Measurements from ENCODE around the gene CCL13.

The CCL13 gene

DNA sequence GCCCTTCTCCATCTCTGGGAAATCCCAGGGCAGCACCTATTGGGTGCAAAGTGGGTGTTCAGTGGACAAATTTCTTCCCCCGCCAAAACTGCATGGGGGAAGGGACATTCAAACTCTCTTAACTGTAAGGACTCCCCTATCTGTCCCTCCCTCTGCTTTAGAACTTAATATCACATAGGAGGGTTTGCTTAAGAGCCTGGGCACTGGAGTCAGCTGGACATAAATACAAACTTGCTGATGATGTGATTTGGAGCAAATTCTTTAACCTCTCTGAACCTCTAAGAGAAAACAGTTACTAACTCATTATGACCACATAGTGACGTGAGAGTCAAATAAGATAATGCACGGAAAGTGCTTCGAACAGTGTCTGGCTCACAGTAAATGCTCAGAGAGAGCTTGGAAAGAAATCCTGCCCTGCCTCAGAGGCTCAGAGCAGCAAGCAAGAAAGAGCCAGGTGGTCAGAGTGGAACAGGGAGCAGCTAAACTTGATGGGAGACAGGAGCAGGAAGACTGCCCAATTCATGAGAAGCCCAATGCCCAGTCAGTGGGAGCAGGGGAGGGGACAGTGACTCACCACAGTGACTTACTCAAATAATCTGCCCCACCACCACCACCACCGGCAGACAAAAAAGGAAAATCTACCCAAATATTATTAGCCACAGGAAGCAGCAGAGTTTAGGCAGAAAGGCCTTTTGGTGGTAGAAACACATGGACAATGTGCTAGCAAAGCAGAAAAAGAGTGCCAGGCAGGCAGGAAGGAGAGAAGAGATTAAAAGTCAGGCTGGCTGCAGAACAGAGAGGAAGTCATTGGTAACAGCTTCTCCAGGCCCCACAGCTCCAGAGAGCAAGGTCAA is 30.6 kb downstream of the CCL13 start:
- no peak for DNase-seq

DNA sequence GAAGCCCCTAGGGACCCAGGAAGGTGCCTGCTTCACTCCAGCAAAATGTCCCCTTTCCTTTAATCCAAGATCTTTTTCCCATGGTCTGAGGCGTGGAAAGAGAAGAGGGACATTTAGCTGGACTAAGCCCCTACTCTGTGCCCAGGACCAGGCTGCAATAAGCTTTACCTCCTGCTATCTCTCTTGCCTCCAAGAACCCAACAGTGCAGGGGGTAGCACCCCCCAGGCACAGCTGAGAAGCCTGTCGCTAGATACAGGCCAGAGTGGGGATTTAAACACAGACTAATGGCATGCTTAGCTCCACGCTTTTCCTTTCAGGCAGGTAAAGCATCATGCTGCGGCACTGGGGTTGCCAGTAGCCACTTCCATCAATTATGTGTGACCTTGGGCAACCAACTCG is 31.3 kb downstream of the CCL13 start:
- no peak for DNase-seq

DNA sequence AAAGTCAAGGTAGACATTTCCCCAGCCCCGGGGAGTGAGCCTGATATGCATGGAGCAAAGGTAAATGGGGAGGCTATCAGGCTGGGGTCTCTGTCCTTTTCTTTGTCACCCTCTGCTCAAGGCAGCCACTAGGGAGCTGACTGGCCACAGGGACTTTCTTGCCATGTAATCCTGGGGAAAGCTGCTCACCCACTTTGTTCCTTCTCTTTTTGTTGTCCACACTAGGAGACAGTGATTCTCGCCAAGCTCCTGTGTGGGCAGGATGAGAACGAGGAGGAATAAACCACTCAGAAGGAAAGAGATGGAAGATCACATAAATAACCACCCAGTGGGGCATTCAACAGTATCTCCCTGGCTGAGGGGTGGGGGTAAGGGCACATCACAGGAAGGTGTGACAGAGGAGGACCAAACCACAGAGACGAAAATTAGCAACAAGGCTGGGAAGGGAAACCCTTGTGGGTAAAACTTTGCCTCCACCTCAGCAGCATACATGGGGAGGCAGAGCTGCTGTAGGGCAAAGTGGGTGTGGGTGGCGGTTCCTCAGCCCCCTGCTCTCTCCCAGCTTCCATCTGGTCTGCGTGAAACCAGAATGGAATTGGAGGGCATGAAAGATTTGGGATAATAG is 33.0 kb downstream of the CCL13 start:
- DNase-seq, result no peak

DNA sequence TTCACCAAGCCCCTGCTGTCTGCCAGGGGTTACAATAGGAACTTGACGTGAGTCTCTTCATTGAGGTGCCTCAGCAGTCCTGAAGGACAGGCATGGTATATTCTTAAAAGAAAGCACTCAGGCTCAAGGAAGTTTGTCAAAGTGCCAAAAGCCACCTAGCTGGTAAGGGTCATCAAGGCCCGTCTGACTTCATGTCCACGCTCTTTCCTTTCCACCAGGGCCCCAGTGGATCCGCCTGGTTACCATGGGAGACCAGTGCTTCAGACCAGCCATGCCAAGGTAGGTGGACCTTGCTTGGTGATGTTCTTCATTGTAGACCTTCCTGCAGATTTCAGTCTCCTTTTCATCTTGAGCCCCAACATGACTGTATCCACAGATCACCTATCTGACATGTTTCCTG is 34.4 kb downstream of the CCL13 start:
- no peak for DNase-seq

DNA sequence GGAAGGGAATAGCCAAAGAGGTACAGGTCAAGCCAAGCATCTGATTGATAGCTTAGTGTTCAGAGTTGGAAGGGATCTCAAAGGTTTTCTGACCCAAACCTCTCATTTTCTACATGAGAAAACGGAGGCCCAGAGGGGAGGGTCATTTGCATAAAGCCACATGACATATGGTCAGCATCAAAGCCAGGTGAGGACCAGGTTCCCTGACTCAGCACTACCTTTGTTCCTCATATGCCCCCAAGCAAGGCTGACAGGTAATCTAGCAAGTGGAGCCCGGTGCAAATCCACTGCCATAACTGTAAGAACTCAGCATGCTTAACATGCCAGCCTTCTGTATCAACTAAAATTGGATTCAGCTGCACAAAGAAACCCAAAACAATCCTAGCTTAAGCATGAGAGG is 35.0 kb downstream of the CCL13 start:
- no peak for DNase-seq

DNA sequence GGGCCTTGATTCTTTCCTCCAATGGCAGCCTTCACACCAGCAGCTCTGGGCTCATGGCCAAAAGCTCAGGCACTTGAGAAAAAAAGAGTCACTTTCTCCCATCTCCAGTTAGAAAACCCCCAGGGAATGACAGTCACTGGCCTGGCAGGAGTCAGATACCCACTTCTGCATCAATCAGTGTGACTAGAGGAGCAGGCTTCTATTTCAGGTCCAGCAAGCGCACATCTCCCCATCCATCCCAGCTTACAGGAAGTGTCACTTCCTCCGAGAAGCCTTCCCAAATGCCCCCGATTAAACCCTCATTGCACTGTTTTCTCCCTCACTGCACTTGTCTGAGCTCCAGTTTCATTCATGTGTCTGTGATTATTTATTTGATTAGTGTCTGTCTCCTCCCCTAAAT is 37.1 kb downstream of the CCL13 start:
- peak; percentile 4 for DNase-seq

DNA sequence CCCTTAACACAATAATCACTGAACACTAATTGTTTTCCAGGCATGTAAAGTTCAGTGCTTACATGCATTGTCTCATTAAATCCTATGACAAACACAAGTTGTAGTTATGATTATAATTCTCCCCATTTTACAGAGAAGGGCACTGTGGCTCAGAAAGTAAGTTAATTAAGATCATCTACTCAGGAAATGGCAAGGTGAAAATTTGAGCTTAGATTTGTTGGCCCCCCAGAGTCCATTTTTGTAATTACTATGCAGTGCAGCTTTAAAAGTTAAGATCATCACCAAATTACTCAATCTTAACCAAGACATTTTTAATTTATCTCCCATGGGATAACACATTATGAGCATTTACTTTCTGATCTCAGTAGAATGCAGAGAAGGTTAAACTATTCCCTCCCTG is 41.0 kb downstream of the CCL13 start:
- no peak for DNase-seq

DNA sequence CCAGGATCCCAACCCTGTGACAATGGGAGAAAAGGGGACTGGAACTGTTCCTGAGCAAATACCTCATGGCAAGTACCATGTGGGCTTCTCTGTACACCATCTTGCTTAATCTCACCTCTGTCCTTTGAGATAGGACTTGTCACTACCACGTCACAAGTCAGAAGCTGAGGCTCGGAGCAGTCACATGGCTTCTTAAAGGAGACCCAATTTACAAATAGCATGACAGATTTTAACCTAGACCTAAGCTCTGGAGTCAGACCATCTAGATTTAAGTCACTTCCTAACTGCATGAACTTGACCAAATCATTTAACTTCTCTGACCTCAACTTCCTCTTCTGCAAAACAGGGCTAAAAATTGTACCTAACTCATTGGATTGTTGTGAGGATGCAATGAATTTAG is 42.7 kb downstream of the CCL13 start:
- DNase-seq, result no peak

DNA sequence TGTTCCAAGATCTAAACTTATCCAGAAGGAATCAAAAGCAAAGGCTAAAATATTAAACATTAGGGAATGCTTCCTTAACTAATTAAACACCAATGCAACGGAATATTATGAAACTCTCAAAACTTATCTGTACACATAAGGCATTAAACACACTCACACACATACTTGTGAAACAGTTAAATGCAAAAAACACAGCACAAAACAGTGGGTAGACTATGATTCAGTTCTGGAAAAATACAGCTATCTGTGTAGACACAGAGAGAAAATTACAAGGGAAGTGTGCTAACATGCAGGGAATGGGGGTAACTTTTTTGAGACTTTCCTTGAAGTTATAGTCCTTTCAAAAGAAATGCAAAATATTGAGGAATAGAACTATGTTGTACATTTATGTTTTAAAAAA is 43.4 kb downstream of the CCL13 start:
- DNase-seq, result no peak

DNA sequence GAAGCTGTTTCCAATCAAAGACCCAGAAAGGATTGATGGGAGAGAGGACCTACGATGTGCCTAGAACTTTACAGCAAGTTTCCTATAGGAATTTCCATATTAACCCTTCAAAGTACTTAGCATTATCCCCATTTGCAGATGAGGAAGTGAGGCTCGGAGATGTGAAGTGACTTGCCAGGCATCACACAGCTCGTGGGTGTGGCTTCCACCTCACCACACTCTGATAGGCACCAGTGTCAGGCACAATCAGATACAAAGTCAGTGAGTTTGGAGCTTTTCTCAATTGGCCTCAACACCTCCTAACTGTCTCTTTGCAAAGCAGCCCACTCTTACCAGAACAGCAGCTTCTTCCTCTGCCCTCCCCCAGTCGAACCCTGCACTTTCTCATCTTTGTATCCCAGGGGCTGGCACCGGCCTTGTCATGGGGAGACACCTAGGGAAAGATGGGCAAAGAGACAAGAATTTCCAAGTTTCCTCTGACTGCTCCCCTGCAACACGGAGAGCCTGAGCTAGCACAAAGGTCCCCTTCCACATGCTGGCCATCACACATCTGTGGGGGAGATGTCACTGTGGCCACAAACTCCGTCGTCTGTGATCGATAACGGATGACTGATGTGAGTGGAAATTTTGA is 44.1 kb downstream of the CCL13 start:
- DNase-seq, result no peak

DNA sequence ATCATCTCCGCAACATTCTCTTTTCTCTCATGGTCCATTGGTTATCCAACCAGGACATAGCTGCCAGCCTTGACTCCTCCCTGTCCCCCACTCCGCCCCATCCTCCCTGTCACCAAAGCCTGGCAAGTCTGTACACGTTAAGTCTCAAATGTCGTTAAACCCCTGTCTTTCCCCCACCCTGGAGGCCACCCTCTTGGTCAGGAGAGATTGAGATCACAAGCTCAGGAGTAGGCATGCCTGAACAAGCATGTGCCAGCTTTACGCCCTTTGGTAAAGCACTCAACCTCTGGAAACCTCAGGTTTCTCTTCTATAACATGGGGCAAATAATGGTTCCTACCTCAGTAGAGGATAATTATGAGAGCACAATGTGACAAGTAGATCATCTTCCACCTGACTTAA is 44.9 kb downstream of the CCL13 start:
- DNase-seq, result no peak

DNA sequence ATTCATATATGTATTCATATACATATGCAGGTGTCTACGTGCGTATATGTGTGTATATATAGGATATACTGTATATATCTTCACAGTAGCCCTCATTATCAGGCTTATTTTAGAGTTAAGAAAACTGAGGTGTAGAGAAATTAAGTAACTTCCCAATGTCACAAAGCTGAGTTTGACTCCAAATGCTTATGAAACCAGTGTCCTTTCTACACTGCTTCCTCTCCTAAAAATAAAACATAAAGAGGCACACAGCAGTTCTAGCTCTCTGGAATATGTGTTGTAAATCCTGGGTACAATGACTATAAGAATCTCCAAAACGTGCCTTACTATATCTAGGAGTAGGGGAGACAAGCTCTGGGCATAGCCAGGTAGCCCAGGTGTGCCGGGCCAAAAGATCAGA is 46.7 kb downstream of the CCL13 start:
- no peak for DNase-seq

DNA sequence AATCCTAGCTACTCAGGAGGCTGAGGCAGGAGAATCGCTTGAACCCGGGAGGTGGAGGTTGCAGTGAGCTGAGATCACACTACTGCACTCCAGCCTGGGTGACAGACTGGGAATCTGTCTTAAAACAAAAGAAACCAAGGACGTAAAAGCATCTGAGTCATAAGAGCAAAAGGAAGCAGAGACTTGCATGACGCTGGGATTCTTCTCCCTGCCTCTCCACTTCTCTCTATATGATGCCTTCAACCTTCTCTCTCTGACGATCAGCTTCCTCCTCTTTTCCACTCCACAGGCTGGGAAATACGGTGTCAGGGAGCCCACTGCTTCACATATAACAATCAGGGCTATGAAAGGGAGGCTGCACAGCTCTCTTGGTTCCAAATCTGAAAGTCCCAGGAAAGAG is 49.9 kb downstream of the CCL13 start:
- DNase-seq, result no peak
